AG10803 (cell line): ENCODE measurements around the gene HSPB6.

ENCODE experiments used
- DNase-seq: peaks from one replicate; pipeline ENCODE4 v3.0.0; 2010; ENCODE audit warnings: low read depth
- H3K4me3 ChIP-seq: 2 replicates; pipeline ENCODE4 v1.5.1; 2011; ENCODE audit warnings: mild to moderate bottlenecking, low read length, control low read depth
- CTCF ChIP-seq: conservative IDR thresholded peaks from 2 replicates; pipeline ENCODE4 v1.5.1; 2011; ENCODE audit warnings: mild to moderate bottlenecking, low read length, control low read depth, inconsistent platforms

HSPB6 gene

GRCh38 chr19:35768082-35768421, 11.2 kb upstream of the HSPB6 start:
- TF ChIP-seq CTCF = no peak
- DNase-seq = no peak
- no peak overlapping the region for H3K4me3 ChIP-seq

- DNase-seq = no peak
- H3K4me3 ChIP-seq = no peak overlapping the region
- TF ChIP-seq CTCF = no peak
Observed at GRCh38 chr19:35767288-35768081, 10.7 kb upstream of the HSPB6 start.

- TF ChIP-seq CTCF = no peak
- H3K4me3 ChIP-seq = no peak overlapping the region
- no peak for DNase-seq
Observed at GRCh38 chr19:35766571-35767104, 9.8 kb upstream of the HSPB6 start.

- H3K4me3 ChIP-seq = no peak overlapping the region
- TF ChIP-seq CTCF = no peak
- DNase-seq = no peak
Observed at GRCh38 chr19:35764432-35765315, 7.8 kb upstream of the HSPB6 start.

- no peak overlapping the region for H3K4me3 ChIP-seq
- TF ChIP-seq CTCF = no peak
- no peak for DNase-seq
Observed at GRCh38 chr19:35760711-35761349, 4.0 kb upstream of the HSPB6 start.

- DNase-seq = no peak
- no peak for TF ChIP-seq CTCF
Observed at GRCh38 chr19:35759697-35760096, 2.9 kb upstream of the HSPB6 start.

More at GRCh38 chr19:35759697-35760096, 2.9 kb upstream of the HSPB6 start:
- no peak overlapping the region for H3K4me3 ChIP-seq
